WTC11 (cell line): ENCODE results near the gene SRGAP2B. TPM values are rescaled to one million over a fixed set of nuclear protein-coding genes. Genes with fewer than 3 reads are reported as not detected.
"Not testable (repeated sequence)": the region's sequence is repeated elsewhere in the genome, so short reads cannot be mapped to it uniquely, and the experiment has no call there.

Experiments
- ATAC-seq: fragments of 200-7000 bp; cut with Tn5 transposase; 2 replicates; pipeline ENCODE4 v1.10.0; 2021; ENCODE audit warnings: mild to moderate bottlenecking, moderate library complexity
- CTCF ChIA-PET: fragments of 300-600 bp; sonication (Branson Sonifier 250); formaldehyde crosslinking; loops from one replicate; lab custom pipeline; 2021; ENCODE audit warnings: antibody characterized with exemption; lab: Charles Lee
- POLR2A ChIA-PET: fragments of 350-600 bp; sonication (Branson Sonifier 250); formaldehyde crosslinking; loops from one replicate; lab custom pipeline; 2021; ENCODE audit warnings: antibody characterized with exemption; lab: Charles Lee
- DNase-seq: peaks from one replicate; pipeline ENCODE4 v3.0.0; 2021; ENCODE audit warnings: low spot score
- H3K27ac Mint-ChIP-seq: 2 replicates; pipeline ENCODE4 v1.8.0; 2021; ENCODE audit warnings: mixed read lengths
- H3K27me3 Mint-ChIP-seq: 2 replicates; pipeline ENCODE4 v1.8.0; 2021; ENCODE audit warnings: low read depth, mild to moderate bottlenecking, moderate library complexity, mixed read lengths
- H3K36me3 Mint-ChIP-seq: 2 replicates; pipeline ENCODE4 v1.8.0; 2021; ENCODE audit warnings: mixed read lengths
- H3K4me1 Mint-ChIP-seq: 2 replicates; pipeline ENCODE4 v1.8.0; 2022; ENCODE audit warnings: mixed read lengths
- H3K4me3 Mint-ChIP-seq: 2 replicates; pipeline ENCODE4 v1.8.0; 2021; ENCODE audit warnings: mild to moderate bottlenecking, moderate library complexity, mixed read lengths
- H3K9me3 Mint-ChIP-seq: 2 replicates; pipeline ENCODE4 v1.8.0; 2021; ENCODE audit warnings: mixed read lengths
- total RNA-seq: library from RNA; stranded (reverse); gene quantifications from 3 replicates; pipeline ENCODE4 v1.2.3, GENCODE V29; 2021

SRGAP2B gene
- total RNA-seq, 1 experiment from 2014 or later = 64.8 TPM

- H3K4me3 Mint-ChIP-seq, H3K27me3 Mint-ChIP-seq, H3K9me3 Mint-ChIP-seq, H3K36me3 Mint-ChIP-seq, CTCF ChIA-PET, POLR2A ChIA-PET, H3K4me1 Mint-ChIP-seq, ATAC-seq, H3K27ac Mint-ChIP-seq, DNase-seq: not testable (repeated sequence)
These were observed 41.7 kb downstream of the SRGAP2B start for GRCh38 chr1:145053428-145053827.

DNA sequence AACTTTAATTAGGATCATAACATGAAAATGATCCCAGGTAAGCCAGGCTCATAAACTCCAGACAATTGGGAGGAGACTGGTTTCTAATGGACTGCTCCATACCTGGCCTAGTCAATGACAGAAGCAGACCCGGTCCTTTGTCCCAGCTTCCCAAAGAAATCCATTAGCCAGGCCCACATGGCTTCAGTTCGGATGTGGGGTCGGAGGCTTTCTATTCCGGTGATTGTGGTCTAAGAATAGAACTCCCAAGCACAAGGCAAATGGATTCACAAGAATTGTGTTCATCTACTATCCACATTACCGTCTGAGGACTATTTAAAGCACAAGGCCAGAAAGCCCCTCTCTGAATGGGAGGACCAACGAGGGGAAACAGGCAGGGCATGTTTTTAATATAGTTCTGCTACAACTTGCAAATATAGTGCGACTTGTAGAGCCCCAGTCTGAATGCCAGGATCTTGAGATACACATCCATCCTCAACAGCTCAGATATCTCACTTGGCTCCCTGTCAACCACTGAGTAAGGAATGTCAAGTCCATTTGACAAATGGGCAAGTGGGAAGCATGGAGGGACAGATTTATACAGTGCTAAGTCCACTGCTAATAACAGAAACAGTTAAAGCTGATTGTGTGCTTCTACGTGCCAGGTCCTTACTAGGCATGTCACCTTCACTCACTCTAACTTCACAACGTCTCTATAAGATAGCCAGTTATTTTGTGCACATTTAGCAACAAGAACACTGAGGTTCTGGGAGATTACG lies 42.9 kb downstream of the SRGAP2B start:
- H3K27me3 Mint-ChIP-seq, CTCF ChIA-PET, H3K4me1 Mint-ChIP-seq, ATAC-seq, H3K4me3 Mint-ChIP-seq, DNase-seq, H3K36me3 Mint-ChIP-seq, H3K27ac Mint-ChIP-seq, POLR2A ChIA-PET, H3K9me3 Mint-ChIP-seq: not testable (repeated sequence)

DNA sequence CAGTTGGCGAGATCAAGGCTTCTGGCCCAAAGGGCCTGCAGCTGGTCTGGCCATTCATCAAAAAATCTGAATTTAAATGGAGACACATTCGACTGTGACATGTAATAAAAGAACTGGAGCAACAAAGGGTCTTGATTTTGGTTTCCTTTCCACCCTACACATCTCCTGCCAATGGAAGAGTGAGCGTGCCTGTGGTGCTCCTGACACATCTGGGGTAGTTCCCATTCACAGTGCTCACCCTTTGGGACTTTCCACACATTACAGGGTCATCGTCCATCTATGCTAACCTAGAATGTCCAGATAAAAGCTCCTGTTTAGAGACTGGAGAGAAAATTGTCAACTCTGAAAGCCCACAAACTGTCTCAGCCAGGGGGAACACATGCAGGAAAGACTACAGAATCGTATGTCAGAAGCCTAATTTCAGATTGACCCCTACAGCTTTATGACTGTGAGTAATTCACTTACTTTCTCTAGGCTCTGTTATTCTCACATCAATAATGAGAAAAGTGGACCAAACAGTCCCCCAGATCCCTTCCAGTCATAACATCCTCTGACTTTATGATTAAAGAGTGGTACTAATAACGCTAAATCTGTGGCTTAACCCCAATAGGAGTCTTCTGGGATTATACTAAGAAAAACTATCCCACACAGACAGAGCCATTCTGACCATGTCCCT lies 46.8 kb downstream of the SRGAP2B start:
- POLR2A ChIA-PET, H3K27me3 Mint-ChIP-seq, CTCF ChIA-PET, ATAC-seq, H3K36me3 Mint-ChIP-seq, DNase-seq, H3K4me3 Mint-ChIP-seq, H3K9me3 Mint-ChIP-seq, H3K27ac Mint-ChIP-seq, H3K4me1 Mint-ChIP-seq: not testable (repeated sequence)

- H3K4me1 Mint-ChIP-seq, POLR2A ChIA-PET, CTCF ChIA-PET, H3K27me3 Mint-ChIP-seq, H3K9me3 Mint-ChIP-seq, ATAC-seq, H3K4me3 Mint-ChIP-seq, H3K36me3 Mint-ChIP-seq, DNase-seq, H3K27ac Mint-ChIP-seq: not testable (repeated sequence)
These were observed 47.6 kb downstream of the SRGAP2B start for GRCh38 chr1:145047553-145047952.

DNA sequence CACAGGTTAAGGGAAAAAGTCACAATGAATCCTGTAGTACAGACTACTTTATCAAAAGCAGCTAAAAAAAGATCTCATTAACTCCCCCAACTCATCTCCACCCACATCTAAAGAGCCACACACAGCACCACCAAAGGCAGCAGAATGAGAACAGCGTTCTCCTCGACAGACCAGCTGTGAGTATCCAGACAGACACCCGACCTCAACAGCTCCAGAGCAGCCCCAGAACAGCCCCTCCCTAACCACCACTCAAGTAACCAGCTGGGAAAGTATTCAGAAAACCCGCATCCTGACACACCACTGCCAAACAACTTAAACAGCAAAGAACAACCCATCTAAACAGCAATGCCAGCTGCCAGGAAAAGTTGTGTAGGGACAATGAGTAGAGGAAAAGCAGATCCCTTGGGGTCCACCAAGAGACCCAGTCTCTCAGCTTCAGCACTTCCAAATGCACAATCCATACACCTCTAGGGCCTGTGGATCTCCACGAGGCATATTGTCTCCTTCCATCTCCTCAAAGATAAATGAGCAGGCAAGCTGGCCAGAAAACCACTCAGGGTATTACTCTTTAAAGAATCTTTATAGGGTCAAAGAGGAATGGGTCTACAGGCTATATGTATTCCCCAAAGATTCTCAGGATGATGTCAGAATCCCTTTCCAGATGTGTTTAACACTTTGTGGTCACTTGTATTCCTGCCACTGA lies 49.4 kb downstream of the SRGAP2B start:
- CTCF ChIA-PET, DNase-seq, H3K27ac Mint-ChIP-seq, POLR2A ChIA-PET, H3K4me1 Mint-ChIP-seq, H3K4me3 Mint-ChIP-seq, H3K27me3 Mint-ChIP-seq, H3K9me3 Mint-ChIP-seq, H3K36me3 Mint-ChIP-seq: not testable (repeated sequence)
- peak; percentile 43; the same call in 1 of the 2 replicates for ATAC-seq

DNA sequence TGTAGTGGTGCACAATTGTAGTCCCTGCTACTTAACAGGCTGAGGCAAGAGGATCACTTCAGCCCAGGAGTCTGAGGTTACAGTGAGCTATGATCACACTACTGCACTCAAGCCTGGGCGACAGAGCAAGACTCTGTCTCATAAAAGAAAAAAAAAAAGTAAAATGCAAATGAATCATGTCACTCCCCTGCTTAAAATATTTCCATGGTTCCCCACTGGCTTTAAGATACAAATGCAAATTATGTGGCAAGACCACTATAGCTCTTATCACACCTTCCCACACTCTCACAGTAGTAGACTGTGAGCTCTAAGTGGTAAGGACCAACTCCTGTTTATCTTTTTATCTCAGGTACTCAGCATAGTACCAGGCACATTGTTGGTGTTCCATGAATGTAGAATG lies 53.6 kb downstream of the SRGAP2B start:
- DNase-seq, H3K4me3 Mint-ChIP-seq, H3K27ac Mint-ChIP-seq, H3K9me3 Mint-ChIP-seq, POLR2A ChIA-PET, H3K36me3 Mint-ChIP-seq, H3K4me1 Mint-ChIP-seq, ATAC-seq, H3K27me3 Mint-ChIP-seq, CTCF ChIA-PET: not testable (repeated sequence)

DNA sequence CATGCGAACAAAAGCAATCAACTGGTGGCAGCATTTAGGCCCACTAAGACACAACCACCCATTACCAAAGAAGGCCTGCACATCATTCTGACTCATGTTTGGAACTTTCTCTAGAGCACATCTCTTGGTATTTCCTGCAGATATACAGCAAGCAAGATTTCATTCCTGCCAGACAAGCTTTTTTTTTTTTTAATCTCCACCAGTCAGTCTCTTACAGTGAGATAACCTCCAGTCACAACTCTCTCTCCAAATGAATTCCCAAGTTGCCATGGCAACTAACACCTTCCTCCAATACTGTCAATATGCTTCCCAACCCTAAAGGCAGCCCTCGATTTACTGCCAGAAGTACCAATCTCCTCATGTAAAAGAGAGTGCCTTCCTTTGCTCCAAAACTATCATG lies 59.1 kb downstream of the SRGAP2B start:
- H3K36me3 Mint-ChIP-seq, H3K27me3 Mint-ChIP-seq, H3K27ac Mint-ChIP-seq, POLR2A ChIA-PET, DNase-seq, H3K9me3 Mint-ChIP-seq, H3K4me3 Mint-ChIP-seq, CTCF ChIA-PET, H3K4me1 Mint-ChIP-seq: not testable (repeated sequence)
- peak; percentile 60; the same call in 1 of the 2 replicates for ATAC-seq

GRCh38 chr1:145033523-145033922 lies 61.6 kb downstream of the SRGAP2B start:
- POLR2A ChIA-PET, ATAC-seq, H3K36me3 Mint-ChIP-seq, H3K4me3 Mint-ChIP-seq, H3K27me3 Mint-ChIP-seq, DNase-seq, CTCF ChIA-PET, H3K9me3 Mint-ChIP-seq, H3K4me1 Mint-ChIP-seq, H3K27ac Mint-ChIP-seq: not testable (repeated sequence)

- POLR2A ChIA-PET, H3K4me3 Mint-ChIP-seq: not testable (repeated sequence)
These were observed 67.9 kb downstream of the SRGAP2B start for GRCh38 chr1:145027251-145027650.

DNA sequence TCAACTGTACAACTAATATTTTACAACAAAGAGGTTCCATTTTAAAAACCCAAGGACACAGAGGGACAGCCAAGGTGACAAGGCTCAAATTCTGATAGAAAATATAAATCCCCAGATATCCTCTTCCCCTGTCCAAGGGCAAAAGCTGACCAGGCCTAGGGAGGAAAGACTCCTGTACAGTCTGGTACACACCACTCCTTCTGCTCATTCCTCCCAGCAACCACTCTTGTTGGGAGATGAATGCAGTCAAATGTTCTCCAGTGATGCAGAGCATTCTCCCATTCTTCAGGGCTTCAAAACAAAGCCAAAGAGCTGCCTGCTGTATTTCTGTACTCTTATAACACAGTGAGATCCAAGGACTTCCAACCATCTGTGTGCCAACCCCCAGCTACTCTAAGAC lies 69.8 kb downstream of the SRGAP2B start:
- H3K27ac Mint-ChIP-seq, H3K27me3 Mint-ChIP-seq, H3K4me3 Mint-ChIP-seq, POLR2A ChIA-PET, CTCF ChIA-PET, H3K4me1 Mint-ChIP-seq, ATAC-seq, H3K9me3 Mint-ChIP-seq, DNase-seq, H3K36me3 Mint-ChIP-seq: not testable (repeated sequence)

More at GRCh38 chr1:145027251-145027650, 67.9 kb downstream of the SRGAP2B start:
- H3K9me3 Mint-ChIP-seq, H3K36me3 Mint-ChIP-seq, H3K27ac Mint-ChIP-seq, DNase-seq, H3K4me1 Mint-ChIP-seq, H3K27me3 Mint-ChIP-seq, ATAC-seq, CTCF ChIA-PET: not testable (repeated sequence)

- H3K27me3 Mint-ChIP-seq, CTCF ChIA-PET, H3K4me3 Mint-ChIP-seq, DNase-seq, H3K36me3 Mint-ChIP-seq, H3K9me3 Mint-ChIP-seq, POLR2A ChIA-PET, H3K4me1 Mint-ChIP-seq: not testable (repeated sequence)
- ATAC-seq = peak; percentile 40; the same call in 1 of the 2 replicates
- peak overlapping the region; percentile 63 for H3K27ac Mint-ChIP-seq
These were observed 72.9 kb downstream of the SRGAP2B start for GRCh38 chr1:145022259-145022658.

DNA sequence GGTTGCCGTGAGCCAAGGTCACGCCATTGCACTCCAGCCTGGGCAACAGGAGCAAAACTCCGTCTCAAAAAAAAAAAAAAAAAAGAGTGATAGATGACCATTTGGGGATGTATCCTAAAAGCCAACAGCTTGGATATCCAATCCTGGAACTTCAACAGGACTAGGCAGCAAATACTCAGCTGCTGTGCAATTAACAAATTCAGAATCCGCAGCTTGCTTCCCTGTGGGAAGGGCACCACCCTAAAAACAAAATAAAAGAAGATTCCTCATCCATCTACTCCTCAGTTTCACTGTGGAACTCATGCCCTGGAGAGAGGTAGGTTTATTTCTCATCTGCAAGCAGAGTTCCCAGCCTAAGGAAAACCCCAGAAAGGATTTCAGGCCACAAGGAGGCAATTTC lies 73.4 kb downstream of the SRGAP2B start:
- H3K27ac Mint-ChIP-seq, DNase-seq, ATAC-seq, POLR2A ChIA-PET, H3K4me3 Mint-ChIP-seq, H3K9me3 Mint-ChIP-seq, H3K36me3 Mint-ChIP-seq, H3K4me1 Mint-ChIP-seq, CTCF ChIA-PET, H3K27me3 Mint-ChIP-seq: not testable (repeated sequence)
